ENCODE results near the gene TIMM10.

GRCh38 chr11:57527056-57527631, 3.4 kb downstream of the TIMM10 start:
- TF ChIP-seq POLR2AphosphoS5 (IDR thresholded peaks at IDR 0.05) (no peak), CTCF (IDR thresholded peaks at IDR 0.05) (peak; percentile 82 to 92)
